T-helper 17 cell (primary cell): ENCODE measurements around the gene SMC1B. TPM values are rescaled to one million over a fixed set of nuclear protein-coding genes. Genes with fewer than 3 reads are reported as not detected.
"Not testable (repeated sequence)": the region's sequence is repeated elsewhere in the genome, so short reads cannot be mapped to it uniquely, and the experiment has no call there.

Experiments
- ATAC-seq: fragments of 150-1000 bp; cut with Tn5 transposase; 2 replicates; pipeline ENCODE4 v1.10.0; 2021; ENCODE audit warnings: mild to moderate bottlenecking, moderate library complexity
- DNase-seq, 3 donors: peaks; one replicate each; pipeline versions ENCODE4 v3.0.0 to v3.0.0-alpha.2; 2020 to 2021
- H3K9me3 ChIP-seq: one replicate; pipeline ENCODE4 v1.7.0; 2013; ENCODE audit warnings: low read length, mild to moderate bottlenecking; ENCODE audit not compliant: control insufficient read depth, poor library complexity, severe bottlenecking
- H3K27ac Mint-ChIP-seq: one replicate; pipeline ENCODE4 v1.8.0; 2022; ENCODE audit warnings: mild to moderate bottlenecking, moderate library complexity, mixed read lengths
- H3K27me3 Mint-ChIP-seq: one replicate; pipeline ENCODE4 v1.8.0; 2022; ENCODE audit warnings: mixed read lengths
- H3K36me3 Mint-ChIP-seq: one replicate; pipeline ENCODE4 v1.8.0; 2022; ENCODE audit warnings: low read depth, mixed read lengths
- H3K4me1 Mint-ChIP-seq: one replicate; pipeline ENCODE4 v1.8.0; 2022; ENCODE audit warnings: mild to moderate bottlenecking, mixed read lengths
- H3K4me3 Mint-ChIP-seq: one replicate; pipeline ENCODE4 v1.8.0; 2022; ENCODE audit warnings: mild to moderate bottlenecking, moderate library complexity, mixed read lengths
- total RNA-seq, 4 donors: library from RNA in 2 of 4; stranded (reverse) in 2 of 4; gene quantifications; one replicate each; pipeline ENCODE4 v1.2.3 and lab custom pipeline; 2022 to 2026

Gene SMC1B
- total RNA-seq, 2 donors from 2014 or later: 0.17 TPM; not detected in 1

DNA sequence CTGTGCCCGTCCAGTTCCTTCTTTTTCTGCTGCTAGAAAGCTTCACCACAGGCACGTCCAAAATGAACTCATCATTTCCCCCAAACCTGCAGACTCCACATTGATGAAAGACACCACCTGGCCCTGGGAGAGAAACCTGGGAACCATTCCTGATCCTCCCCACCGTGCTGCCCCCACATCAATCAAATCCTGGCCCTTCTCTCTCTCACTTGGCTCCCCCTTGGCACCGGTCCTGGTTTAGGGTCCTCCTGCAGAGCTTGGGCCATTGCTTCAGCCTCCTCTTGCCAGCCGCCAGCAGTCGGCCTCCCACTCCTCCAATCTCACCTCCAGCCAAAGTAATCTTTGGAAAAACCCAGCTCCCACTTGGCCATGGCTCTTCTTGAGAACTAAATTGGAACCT is 38.6 kb upstream of the SMC1B start:
- ATAC-seq (no peak), DNase-seq (no peak)
- Mint-ChIP-seq H3K27me3 (peaks cover 26% of the 10 kb centered on the region), H3K4me3 (no peak overlapping the region), H3K27ac (no peak overlapping the region), H3K4me1 (no peaks in the 10 kb centered on the region), H3K36me3 (no peaks in the 10 kb centered on the region)
- H3K9me3 ChIP-seq: no peaks in the 10 kb centered on the region

DNA sequence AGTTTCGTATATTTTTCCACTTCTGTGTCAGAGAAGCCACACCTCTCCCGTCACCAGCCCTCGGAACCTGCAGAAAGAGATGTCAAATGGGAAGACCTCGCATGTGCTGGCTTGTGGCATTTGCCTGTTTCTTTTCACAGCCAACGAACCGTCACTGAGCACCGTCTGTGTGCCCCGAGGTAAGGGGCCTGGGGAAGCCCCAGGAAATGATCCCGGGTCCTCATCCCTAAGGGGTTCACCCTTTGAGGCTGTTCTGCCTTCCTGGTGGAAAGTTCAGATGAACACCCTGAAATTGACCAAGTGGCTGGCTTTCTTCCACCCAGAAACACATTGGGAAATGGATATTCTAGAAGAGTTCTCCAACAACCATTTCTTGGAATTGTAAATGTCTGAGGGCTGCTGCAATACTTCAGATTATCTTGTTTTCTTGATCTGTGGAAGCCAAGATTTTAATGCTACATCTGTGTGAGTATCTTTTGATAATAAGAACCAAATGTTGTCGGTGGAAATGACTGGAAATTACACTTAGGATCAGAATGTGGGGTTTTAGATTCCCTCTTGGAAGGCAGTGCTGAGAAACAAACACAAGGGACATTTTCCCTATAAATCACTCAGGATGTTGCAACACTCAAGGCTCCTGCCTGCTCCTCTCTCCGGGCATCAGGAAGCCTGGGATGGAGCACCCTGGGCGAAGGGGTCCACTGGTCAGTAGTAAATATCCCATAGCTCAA is 37.7 kb upstream of the SMC1B start:
- H3K4me3 Mint-ChIP-seq: no peak overlapping the region
- no peaks in the 10 kb centered on the region for H3K4me1 Mint-ChIP-seq
- DNase-seq (no peak), ATAC-seq (no peak)
- peaks cover 29% of the 10 kb centered on the region for H3K27me3 Mint-ChIP-seq
- no peaks in the 10 kb centered on the region for H3K9me3 ChIP-seq
- no peak overlapping the region for H3K27ac Mint-ChIP-seq
- no peaks in the 10 kb centered on the region for H3K36me3 Mint-ChIP-seq

DNA sequence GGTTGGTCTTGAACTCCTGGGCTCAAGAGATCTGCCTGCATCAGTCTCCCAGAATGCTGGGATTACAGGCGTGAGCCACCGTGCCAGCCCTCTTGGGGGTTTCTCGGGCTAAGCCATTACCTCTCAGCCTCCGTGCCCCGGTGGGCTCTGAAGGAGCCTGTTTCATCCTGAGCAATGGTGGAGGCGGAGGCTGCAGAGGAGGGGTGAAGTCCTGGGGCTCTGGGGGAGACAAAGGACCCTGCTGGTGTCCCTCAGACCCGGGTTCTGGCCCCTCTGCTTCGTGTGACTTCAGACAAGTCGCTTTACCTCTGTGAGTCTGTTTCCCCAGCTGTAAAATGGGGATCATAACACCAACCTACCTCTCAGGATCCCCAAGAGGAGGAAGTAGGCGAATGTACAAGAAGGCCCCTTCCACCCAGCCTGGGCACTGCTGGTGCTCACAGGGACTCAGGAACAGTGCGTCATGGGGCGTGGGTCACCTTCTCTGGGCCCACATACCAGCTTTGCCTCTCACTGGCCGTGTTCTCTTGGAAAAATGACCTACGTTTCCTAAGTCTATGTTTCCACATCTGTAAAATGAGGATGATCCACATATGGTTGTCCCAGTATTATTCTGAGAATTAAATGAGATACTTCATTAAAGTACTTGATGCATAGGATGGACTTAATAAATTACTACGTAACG is 36.8 kb upstream of the SMC1B start:
- peaks cover 36% of the 10 kb centered on the region for H3K27me3 Mint-ChIP-seq
- H3K36me3 Mint-ChIP-seq: no peaks in the 10 kb centered on the region
- DNase-seq (no peak), ATAC-seq (no peak)
- H3K27ac Mint-ChIP-seq: no peak overlapping the region
- H3K4me1 Mint-ChIP-seq: no peaks in the 10 kb centered on the region
- no peaks in the 10 kb centered on the region for H3K9me3 ChIP-seq
- H3K4me3 Mint-ChIP-seq: no peak overlapping the region

DNA sequence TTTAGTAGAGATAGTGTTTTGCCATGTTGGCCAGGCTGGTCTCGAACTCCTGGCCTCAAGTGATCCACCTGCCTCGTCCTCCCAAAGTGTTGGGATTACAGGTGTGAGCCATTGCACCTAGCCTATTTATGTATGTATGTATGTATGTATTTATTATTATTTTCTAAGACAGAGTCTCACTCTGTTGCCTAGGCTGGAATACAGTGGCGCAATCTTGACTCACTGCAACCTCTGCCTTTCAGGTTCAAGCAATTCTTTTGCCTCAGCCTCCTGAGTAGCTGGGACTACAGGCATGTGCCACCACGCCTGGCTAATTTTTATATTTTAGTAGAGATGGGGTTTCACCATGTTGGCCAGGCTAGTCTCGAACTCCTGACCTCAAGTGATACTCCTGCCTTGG is 36.0 kb upstream of the SMC1B start:
- not testable (repeated sequence) for ATAC-seq

DNA sequence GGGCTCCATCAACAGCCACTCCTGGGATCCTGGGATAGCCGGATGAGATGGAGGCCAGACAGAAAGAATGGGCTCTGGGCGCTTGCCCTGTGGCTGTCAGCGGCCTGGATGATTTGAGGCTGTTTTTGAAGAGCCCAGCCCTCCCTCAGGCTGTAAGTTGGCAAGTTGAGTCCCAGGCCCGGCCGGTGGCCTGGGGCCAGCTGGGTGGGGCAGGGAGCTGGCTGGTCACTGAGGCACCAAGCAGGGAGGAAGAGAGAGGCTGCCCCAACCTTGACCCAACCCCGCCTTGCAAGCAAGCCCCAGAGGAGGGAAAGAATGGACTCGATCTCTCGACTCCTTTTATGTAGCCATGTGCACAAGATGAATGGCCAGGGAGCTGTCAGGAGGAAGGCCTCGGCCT is 35.0 kb upstream of the SMC1B start:
- Mint-ChIP-seq H3K4me1 (no peaks in the 10 kb centered on the region), H3K27ac (no peak overlapping the region), H3K27me3 (peaks cover 31% of the 10 kb centered on the region), H3K36me3 (no peaks in the 10 kb centered on the region), H3K4me3 (no peak overlapping the region)
- no peak for ATAC-seq
- no peaks in the 10 kb centered on the region for H3K9me3 ChIP-seq
- DNase-seq: no peak

More for the DNA sequence above, 36.0 kb upstream of the SMC1B start:
- H3K4me3 Mint-ChIP-seq, H3K36me3 Mint-ChIP-seq, H3K4me1 Mint-ChIP-seq, H3K9me3 ChIP-seq, H3K27ac Mint-ChIP-seq, DNase-seq: not testable (repeated sequence)
- H3K27me3 Mint-ChIP-seq: peaks cover 31% of the 10 kb centered on the region

DNA sequence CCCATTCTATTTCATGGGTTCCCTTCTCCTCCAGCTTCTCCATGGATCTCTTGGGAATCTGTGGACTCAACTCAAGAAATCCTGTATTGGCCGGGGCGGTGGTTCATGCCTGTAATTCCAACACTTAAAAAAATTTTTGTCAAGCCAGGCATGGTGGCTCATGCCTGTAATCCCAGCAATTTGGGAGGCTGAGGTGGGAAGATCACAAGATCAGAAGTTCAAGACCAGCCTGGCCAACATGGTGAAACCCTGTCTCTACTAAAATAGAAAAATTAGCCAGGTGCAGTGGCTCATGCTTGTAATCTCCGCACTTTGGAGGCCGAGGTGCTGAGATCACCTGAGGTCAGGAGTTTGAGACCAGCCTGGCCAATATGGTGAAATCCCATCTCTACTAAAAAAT is 34.2 kb upstream of the SMC1B start:
- not testable (repeated sequence) for H3K4me1 Mint-ChIP-seq, H3K9me3 ChIP-seq, H3K27ac Mint-ChIP-seq, DNase-seq, H3K36me3 Mint-ChIP-seq, ATAC-seq, H3K4me3 Mint-ChIP-seq
- H3K27me3 Mint-ChIP-seq: peaks cover 31% of the 10 kb centered on the region

DNA sequence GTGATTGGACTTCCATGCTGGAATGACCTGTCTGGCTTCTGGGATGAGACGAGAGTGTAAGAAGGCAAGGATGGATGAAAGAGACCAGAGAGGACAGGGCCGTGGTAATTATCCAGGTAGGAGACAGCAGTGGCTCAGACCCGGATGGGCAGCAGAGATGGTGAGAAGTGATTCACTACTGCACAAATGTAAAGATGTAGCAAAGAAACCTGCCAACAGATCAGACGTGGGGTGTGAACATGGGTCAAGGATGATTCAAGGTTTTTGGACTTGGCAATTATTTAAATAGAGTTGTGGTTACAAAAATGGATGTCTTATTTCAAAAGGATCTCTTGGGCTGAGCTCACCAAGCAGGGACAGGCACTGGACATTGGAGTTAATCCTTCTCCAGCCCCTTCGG is 32.8 kb upstream of the SMC1B start:
- no peaks in the 10 kb centered on the region for H3K9me3 ChIP-seq
- ATAC-seq (no peak), DNase-seq (no peak)
- H3K36me3 Mint-ChIP-seq: peaks cover 1% of the 10 kb centered on the region
- no peak overlapping the region for H3K27ac Mint-ChIP-seq
- peaks cover 1% of the 10 kb centered on the region for H3K4me1 Mint-ChIP-seq
- peaks cover 25% of the 10 kb centered on the region for H3K27me3 Mint-ChIP-seq
- H3K4me3 Mint-ChIP-seq: no peak overlapping the region

DNA sequence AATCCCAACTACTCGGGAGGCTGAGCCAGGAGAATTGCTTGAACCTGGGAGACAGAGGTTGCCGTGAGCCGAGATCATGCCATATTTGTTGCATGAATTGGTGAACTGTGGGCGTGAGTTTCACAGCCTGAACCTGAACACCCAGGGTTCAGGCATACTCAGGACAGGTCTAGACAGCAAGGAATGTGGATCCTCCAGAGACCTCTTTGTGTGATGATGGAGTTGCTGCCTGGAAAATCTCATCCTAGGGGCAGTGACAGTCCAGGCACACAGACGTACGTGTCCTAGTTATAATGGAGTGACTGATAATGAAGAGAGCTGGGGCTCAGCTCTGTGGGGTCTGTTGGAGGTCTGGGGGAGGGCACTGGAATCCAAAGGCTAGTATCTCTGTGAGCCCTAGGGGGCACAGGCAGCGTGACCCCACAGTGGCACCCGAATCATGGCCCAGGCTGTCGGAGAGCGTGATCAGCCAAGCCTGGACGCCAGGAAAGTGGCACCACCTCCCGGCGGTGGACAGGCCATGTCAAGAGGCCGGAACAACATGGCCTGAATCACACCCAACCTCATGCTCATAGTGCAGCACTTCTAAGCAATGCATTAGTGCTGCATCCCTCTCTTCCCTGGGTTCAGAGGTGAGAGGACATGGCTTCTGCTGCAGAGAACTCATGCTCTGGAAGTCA is 31.8 kb upstream of the SMC1B start:
- no peak overlapping the region for H3K27ac Mint-ChIP-seq
- DNase-seq: no peak
- H3K27me3 Mint-ChIP-seq: peaks cover 20% of the 10 kb centered on the region
- no peaks in the 10 kb centered on the region for H3K9me3 ChIP-seq
- H3K4me1 Mint-ChIP-seq: peaks cover 11% of the 10 kb centered on the region
- ATAC-seq: no peak
- H3K4me3 Mint-ChIP-seq: no peak overlapping the region
- H3K36me3 Mint-ChIP-seq: peaks cover 2% of the 10 kb centered on the region

DNA sequence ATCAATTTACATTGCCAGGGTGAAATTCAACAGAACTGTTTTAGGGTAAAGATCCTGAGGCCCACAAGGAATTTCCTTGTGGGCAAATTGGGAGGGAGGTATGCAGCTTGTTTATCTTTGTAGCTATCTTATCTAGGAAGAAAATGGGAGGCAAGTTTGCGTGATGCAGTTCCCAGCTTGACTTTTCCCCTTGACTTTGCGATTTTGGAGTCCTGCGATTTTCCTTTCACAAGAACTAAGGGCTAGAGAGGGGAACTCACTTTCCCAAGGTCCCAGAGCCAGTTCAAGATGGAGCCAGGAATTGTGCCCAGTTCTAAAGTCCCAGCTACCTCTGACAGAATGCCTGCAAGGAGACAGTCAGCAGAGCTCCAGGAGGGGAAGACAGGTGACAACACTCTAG is 30.8 kb upstream of the SMC1B start:
- Mint-ChIP-seq H3K27ac (no peak overlapping the region), H3K4me3 (no peak overlapping the region), H3K27me3 (peaks cover 20% of the 10 kb centered on the region), H3K4me1 (peaks cover 11% of the 10 kb centered on the region), H3K36me3 (peaks cover 2% of the 10 kb centered on the region)
- ATAC-seq (no peak), DNase-seq (no peak)
- H3K9me3 ChIP-seq: no peaks in the 10 kb centered on the region

DNA sequence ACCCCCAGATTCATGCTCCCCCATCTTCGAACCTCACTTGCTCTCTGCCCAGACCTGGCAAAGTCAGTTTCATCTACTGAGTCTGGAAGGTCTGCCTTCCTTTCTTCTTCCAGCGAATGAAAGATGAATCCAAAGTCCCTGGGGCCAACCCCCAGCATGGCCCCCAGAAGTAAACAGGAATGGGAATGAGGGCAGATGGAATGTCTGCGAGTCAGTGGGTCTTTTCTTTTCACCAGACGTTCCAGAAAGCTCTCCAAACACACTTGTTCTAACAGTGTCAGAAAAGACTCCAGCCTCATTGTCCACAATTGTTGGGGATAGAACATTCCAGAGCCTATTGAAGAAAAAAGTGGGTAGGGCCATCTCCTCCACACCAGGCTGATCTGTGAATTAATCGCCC is 28.7 kb upstream of the SMC1B start:
- H3K4me3 Mint-ChIP-seq: no peak overlapping the region
- H3K4me1 Mint-ChIP-seq: peaks cover 13% of the 10 kb centered on the region
- peaks cover 2% of the 10 kb centered on the region for H3K36me3 Mint-ChIP-seq
- H3K27ac Mint-ChIP-seq: no peak overlapping the region
- ATAC-seq (no peak), DNase-seq (no peak)
- H3K27me3 Mint-ChIP-seq: peaks cover 20% of the 10 kb centered on the region
- H3K9me3 ChIP-seq: no peaks in the 10 kb centered on the region

DNA sequence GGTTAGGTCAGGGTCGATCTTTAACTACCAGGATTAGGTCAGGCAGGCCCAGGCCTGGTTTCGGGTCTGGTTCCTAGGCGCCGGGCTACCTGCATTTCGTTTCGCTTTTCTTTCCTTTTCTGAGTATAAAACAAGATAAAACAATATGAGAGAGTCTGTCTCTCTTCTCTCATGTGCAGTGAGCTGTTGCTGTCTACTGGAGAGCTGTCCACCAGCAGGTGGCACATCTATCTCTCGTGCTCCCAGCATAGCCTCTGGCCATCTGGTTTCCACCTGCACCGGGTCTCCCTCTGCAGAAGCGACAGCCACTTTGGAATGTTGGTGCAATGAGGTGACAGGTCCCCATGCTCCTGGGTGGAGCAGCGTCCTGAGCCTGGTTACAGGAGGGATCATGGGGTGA is 27.7 kb upstream of the SMC1B start:
- H3K4me3 Mint-ChIP-seq: peak overlapping the region; percentile 76
- peak overlapping the region; percentile 70 for H3K27ac Mint-ChIP-seq
- H3K27me3 Mint-ChIP-seq: peaks cover 16% of the 10 kb centered on the region
- H3K9me3 ChIP-seq: no peaks in the 10 kb centered on the region
- H3K4me1 Mint-ChIP-seq: peaks cover 13% of the 10 kb centered on the region
- DNase-seq: no peak
- peak; percentile 88 for ATAC-seq
- H3K36me3 Mint-ChIP-seq: peaks cover 2% of the 10 kb centered on the region

DNA sequence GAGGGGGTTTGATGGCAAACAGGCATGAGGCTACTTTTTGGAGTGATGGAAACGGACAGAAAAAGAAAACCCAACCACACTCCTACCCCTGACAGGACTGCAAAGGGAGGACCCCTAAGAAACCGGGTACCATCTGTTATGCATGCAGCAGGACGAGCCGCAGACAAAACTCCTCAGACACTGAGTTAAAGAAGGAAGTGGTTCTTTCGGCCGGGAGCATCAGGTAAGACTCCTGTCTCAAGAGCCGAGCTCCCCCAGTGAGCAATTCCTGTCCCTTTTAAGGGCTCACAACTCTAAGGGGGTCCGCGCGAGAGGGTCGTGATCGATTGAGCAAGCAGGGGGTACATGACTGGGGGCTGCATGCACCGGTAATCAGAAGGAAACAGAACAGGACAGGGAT is 27.3 kb upstream of the SMC1B start:
- H3K9me3 ChIP-seq, DNase-seq, ATAC-seq, H3K36me3 Mint-ChIP-seq: not testable (repeated sequence)
- Mint-ChIP-seq H3K4me1 (peaks cover 15% of the 10 kb centered on the region), H3K4me3 (peak overlapping the region; percentile 76), H3K27me3 (peaks cover 11% of the 10 kb centered on the region), H3K27ac (peak overlapping the region; percentile 70)

DNA sequence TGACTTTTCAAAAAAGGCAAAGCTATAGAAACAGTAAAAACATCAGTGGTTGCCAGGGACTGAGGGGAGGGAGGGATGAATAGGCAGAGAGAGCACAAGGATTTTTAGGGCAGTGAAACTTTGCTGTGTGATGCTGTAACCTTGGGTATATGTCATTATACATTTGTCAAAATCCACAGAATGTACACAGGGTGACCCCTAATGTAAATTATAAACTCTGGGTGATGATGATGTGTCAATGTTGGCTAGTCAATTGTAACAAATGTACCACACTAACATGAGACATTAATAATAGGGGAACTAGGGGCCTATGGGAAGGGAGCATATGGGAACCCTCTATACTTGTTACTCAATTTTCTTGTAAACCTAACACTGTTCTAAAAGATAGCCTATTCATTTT is 24.9 kb upstream of the SMC1B start:
- H3K4me1 Mint-ChIP-seq: peaks cover 20% of the 10 kb centered on the region
- no peak overlapping the region for H3K27ac Mint-ChIP-seq
- no peak for ATAC-seq
- H3K4me3 Mint-ChIP-seq: no peak overlapping the region
- peaks cover 2% of the 10 kb centered on the region for H3K36me3 Mint-ChIP-seq
- no peaks in the 10 kb centered on the region for H3K9me3 ChIP-seq
- peaks cover 5% of the 10 kb centered on the region for H3K27me3 Mint-ChIP-seq
- no peak for DNase-seq
